Measurements from ENCODE around the gene SYK. TPM values are rescaled to one million over a fixed set of nuclear protein-coding genes. Genes with fewer than 3 reads are reported as not detected.

SYK gene
- under 0.01 and 0.16 TPM in 2 replicates for total RNA-seq

DNA sequence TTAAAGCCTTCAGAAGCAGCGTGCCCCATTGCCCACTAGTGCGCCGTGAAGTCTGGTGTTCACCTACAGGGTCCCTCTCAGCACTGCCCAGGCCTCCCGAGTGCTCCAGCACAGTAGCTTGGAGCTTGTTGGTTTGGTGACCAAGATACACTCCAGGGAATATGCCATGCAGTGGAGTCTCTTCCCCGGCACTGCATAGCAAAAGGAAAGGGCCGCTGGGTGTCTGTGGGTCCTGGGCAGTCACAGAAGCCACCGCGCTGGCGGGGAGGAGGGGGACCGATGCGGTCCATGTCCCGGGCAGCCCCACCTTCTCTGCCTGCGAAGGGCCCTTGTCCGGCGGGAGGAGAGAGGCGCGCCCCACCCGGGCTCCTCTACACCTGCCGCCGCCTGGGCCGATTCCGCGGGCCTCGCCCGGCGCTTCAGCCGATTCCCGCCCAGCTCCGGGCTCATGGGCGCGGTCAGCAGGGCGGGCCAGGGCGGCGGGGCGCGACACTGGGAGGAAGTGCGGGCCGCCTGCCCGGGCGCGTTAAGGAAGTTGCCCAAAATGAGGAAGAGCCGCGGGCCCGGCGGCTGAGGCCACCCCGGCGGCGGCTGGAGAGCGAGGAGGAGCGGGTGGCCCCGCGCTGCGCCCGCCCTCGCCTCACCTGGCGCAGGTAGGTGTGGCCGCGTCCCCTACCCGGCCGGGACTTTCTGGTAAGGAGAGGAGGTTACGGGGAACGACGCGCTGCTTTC lies at the start of gene SYK:
TSS of gene SYK (plus strand) at position 579 of the 732 bp plus-strand sequence. CDS start 42,080 bp downstream, outside the sequence.

Other genes with a start within 250 kb of the SYK start
- not detected in 2 replicates for gene DIRAS2, start 159.0 kb upstream of the SYK start, total RNA-seq